HL-60 (cell line): ENCODE data around the gene TUG1.

Source experiments
- DNase-seq, 2 experiments: peaks; one replicate each; pipeline ENCODE4 v3.0.0-alpha.2; 2010 to 2020; ENCODE audit warnings: low read depth in 1 of 2, low spot score in 1 of 2
- H3K27ac ChIP-seq: fragments of 250-450 bp; sonication (Bioruptor Pico); replicated peaks from 2 replicates; pipeline ENCODE4 v1.5.1; 2020; ENCODE audit warnings: mild to moderate bottlenecking, moderate library complexity
- H3K27me3 ChIP-seq: fragments of 250-450 bp; sonication (Bioruptor Pico); 2 replicates; pipeline ENCODE4 v1.5.1; 2021; ENCODE audit warnings: mild to moderate bottlenecking, moderate library complexity; ENCODE audit not compliant: insufficient read depth, poor library complexity, severe bottlenecking
- H3K4me3 ChIP-seq: replicated peaks from 2 replicates; pipeline ENCODE4 v1.5.1; 2011; ENCODE audit warnings: mild to moderate bottlenecking, control low read depth, low read length; ENCODE audit not compliant: insufficient read depth
- GABPA ChIP-seq: IDR thresholded peaks from 2 replicates; pipeline ENCODE4 v1.6.1; 2012; ENCODE audit warnings: low read depth
- POLR2AphosphoS5 ChIP-seq: IDR thresholded peaks from 2 replicates; pipeline ENCODE4 v1.6.1; 2012; ENCODE audit warnings: low read depth
- SPI1 ChIP-seq: IDR thresholded peaks from 2 replicates; pipeline ENCODE4 v1.6.1; 2012; ENCODE audit warnings: low read depth, mild to moderate bottlenecking, borderline replicate concordance
- TF ChIP-seq, protein P1 (sequence below): IDR thresholded peaks from 2 replicates; pipeline ENCODE4 v1.6.1; 2012; ENCODE audit warnings: low read depth; ENCODE audit not compliant: insufficient replicate concordance
- TF ChIP-seq, protein P2 (sequence below): IDR thresholded peaks from one replicate; pipeline ENCODE4 v1.5.1; 2011; ENCODE audit warnings: low read length, control low read depth, inconsistent platforms; ENCODE audit not compliant: insufficient read depth

Gene TUG1

DNA sequence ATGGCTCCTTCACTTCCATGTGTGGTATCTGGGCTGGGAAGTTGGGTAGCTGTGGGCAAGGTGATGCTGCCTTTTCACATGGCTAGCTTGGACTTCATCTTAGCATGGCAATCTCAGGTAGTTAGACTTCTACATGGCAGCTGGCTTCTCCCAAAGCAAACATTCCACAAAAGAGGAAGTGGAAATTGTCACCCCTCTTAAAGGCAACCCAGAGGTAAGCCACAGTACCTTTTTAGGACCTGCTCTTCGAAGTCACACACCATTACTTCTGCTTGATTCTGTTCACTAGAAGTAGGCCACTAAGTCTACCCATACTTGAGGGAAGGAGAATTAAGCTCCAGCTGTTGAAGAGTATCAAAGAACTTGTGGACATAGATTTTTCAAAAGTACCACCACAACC, 25.9 kb downstream of the TUG1 start:
- Histone ChIP-seq H3K27ac (no peak overlapping the region), H3K27me3 (no peaks in the 10 kb centered on the region), H3K4me3 (no peak overlapping the region)
- peak; percentile 78 for TF ChIP-seq SPI1
- TF ChIP-seq POLR2AphosphoS5: no peak
- DNase-seq: no peak

DNA sequence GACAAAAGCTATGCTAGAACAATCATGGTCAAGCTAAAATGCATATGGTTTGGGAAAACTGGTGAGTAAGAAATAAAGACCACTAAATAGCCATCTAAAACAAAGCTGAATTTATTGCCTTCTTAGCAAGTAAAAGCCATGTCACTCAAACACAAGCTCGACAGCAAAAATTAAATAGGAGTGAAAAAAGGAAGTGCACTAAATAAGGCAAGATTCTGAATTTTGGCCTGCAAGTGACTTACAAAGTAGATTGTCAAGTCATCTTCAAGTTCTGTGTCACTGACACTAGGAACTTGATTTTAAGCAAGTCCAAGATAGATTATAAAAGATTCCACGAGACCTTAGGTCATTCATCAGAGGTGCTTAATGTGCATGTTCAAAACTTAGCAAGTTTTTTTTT, 27.4 kb downstream of the TUG1 start:
- H3K4me3 ChIP-seq: no peak overlapping the region
- TF ChIP-seq SPI1 (peak; percentile 94), GABPA (no peak)
- TF ChIP-seq, protein P1, sequence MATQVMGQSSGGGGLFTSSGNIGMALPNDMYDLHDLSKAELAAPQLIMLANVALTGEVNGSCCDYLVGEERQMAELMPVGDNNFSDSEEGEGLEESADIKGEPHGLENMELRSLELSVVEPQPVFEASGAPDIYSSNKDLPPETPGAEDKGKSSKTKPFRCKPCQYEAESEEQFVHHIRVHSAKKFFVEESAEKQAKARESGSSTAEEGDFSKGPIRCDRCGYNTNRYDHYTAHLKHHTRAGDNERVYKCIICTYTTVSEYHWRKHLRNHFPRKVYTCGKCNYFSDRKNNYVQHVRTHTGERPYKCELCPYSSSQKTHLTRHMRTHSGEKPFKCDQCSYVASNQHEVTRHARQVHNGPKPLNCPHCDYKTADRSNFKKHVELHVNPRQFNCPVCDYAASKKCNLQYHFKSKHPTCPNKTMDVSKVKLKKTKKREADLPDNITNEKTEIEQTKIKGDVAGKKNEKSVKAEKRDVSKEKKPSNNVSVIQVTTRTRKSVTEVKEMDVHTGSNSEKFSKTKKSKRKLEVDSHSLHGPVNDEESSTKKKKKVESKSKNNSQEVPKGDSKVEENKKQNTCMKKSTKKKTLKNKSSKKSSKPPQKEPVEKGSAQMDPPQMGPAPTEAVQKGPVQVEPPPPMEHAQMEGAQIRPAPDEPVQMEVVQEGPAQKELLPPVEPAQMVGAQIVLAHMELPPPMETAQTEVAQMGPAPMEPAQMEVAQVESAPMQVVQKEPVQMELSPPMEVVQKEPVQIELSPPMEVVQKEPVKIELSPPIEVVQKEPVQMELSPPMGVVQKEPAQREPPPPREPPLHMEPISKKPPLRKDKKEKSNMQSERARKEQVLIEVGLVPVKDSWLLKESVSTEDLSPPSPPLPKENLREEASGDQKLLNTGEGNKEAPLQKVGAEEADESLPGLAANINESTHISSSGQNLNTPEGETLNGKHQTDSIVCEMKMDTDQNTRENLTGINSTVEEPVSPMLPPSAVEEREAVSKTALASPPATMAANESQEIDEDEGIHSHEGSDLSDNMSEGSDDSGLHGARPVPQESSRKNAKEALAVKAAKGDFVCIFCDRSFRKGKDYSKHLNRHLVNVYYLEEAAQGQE: no peak
- H3K27me3 ChIP-seq: no peaks in the 10 kb centered on the region
- peak in 1 of 2 experiments; percentile 44 for DNase-seq
- no peak overlapping the region for H3K27ac ChIP-seq

DNA sequence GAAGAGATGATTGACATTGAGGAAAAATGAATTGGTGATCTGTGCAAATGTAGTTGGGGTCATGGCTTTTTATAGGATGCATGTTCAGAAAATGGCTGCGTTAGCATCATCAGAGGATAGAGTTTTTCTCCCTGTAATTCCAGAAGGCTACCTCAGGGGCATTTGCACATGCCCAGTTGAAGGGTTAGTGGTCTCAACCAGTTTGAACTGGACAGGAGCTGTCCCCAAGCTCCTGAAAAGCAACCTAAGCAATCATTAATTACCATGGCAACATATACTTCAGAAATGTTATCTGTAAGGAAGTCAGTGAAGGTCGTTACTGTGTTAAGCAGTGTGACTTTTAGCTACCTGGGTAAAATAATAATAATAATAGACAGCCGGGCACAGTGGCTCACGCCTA, 29.3 kb downstream of the TUG1 start:
- DNase-seq: no peak
- Histone ChIP-seq H3K27ac (no peak overlapping the region), H3K4me3 (no peak overlapping the region), H3K27me3 (no peaks in the 10 kb centered on the region)
- TF ChIP-seq, protein P1: no peak
- TF ChIP-seq GABPA: no peak
- TF ChIP-seq POLR2AphosphoS5: no peak
- no peak for TF ChIP-seq SPI1
- TF ChIP-seq, protein P2, sequence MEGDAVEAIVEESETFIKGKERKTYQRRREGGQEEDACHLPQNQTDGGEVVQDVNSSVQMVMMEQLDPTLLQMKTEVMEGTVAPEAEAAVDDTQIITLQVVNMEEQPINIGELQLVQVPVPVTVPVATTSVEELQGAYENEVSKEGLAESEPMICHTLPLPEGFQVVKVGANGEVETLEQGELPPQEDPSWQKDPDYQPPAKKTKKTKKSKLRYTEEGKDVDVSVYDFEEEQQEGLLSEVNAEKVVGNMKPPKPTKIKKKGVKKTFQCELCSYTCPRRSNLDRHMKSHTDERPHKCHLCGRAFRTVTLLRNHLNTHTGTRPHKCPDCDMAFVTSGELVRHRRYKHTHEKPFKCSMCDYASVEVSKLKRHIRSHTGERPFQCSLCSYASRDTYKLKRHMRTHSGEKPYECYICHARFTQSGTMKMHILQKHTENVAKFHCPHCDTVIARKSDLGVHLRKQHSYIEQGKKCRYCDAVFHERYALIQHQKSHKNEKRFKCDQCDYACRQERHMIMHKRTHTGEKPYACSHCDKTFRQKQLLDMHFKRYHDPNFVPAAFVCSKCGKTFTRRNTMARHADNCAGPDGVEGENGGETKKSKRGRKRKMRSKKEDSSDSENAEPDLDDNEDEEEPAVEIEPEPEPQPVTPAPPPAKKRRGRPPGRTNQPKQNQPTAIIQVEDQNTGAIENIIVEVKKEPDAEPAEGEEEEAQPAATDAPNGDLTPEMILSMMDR: no peak

DNA sequence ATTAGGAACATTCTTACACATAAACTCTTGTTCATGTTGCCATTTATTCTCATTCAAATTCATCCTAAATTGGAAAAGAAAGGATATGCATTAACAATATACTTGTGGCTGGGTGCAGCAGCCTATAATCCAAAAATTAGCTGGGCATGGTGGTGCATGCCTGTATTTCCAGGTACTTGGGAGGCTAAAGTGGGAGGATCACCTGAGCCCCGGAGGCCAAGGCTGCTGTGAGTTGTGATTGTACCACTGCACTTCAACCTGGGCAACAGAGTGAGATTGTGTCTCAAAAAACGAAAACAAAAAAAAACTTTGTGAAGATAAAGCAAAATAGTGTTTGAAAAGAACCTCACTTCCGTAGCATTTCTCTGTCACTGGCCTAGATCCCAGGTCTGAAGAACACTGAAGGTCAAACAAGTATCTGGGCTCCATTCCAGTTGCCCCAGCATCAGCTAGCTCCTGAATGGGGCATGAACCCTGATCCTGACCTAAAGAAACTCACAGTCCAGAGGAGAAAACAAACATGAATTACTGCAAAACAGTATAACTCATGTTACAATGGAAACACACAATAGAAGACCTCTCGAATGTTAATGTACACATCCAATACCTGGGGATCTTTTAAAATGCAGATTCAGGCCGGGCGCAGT, 32.2 kb downstream of the TUG1 start:
- DNase-seq: no peak
- no peak overlapping the region for H3K4me3 ChIP-seq

More for the DNA sequence above, 32.2 kb downstream of the TUG1 start:
- TF ChIP-seq, protein P2: no peak
- TF ChIP-seq GABPA (no peak), SPI1 (no peak), POLR2AphosphoS5 (no peak)
- TF ChIP-seq, protein P1: no peak
- no peak overlapping the region for H3K27ac ChIP-seq
- H3K27me3 ChIP-seq: no peaks in the 10 kb centered on the region
